Muscle layer of colon (tissue), 2 donors: ENCODE measurements around the gene B4GAT1.
A peak's percentile ranks its signal among the peaks of the same experiment; 100 is the strongest.
"Not testable (repeated sequence)": the region's sequence is repeated elsewhere in the genome, so short reads cannot be mapped to it uniquely, and the experiment has no call there.

Source experiments
- H3K27ac ChIP-seq: one replicate; pipeline ENCODE4 v1.7.0; 2013; ENCODE audit warnings: low read depth, mild to moderate bottlenecking, low read length, moderate library complexity
- H3K27me3 ChIP-seq, 2 donors: one replicate each; pipeline ENCODE4 v1.7.0; 2013; ENCODE audit warnings: low read length in 2 of 2, mild to moderate bottlenecking in 2 of 2; ENCODE audit not compliant: insufficient read depth in 2 of 2, control insufficient read depth in 1 of 2
- H3K36me3 ChIP-seq: one replicate; pipeline ENCODE4 v1.7.0; 2013; ENCODE audit warnings: mild to moderate bottlenecking, low read length; ENCODE audit not compliant: insufficient read depth
- H3K4me1 ChIP-seq: one replicate; pipeline ENCODE4 v1.7.0; 2013; ENCODE audit warnings: mild to moderate bottlenecking, low read length; ENCODE audit not compliant: insufficient read depth
- H3K4me3 ChIP-seq, 2 donors: one replicate each; pipeline ENCODE4 v1.7.0; 2013; ENCODE audit warnings: low read length in 2 of 2, low read depth in 1 of 2, mild to moderate bottlenecking in 1 of 2, moderate library complexity in 1 of 2
- H3K9ac ChIP-seq: one replicate; pipeline ENCODE4 v1.7.0; 2013; ENCODE audit warnings: low read length
- H3K9me3 ChIP-seq: one replicate; pipeline ENCODE4 v1.7.0; 2013; ENCODE audit warnings: mild to moderate bottlenecking, low read length
- donor health status: abdominal sarcoma.
- donor health status: Adenocarcinoma of cecum.

Gene B4GAT1

GRCh38 chr11:66347425-66348276 is at the start of gene B4GAT1:
B4GAT1 (minus strand) TSS chr11:66347629; CDS start chr11:66347545, 84 bp downstream.
- Histone ChIP-seq H3K9me3 (no peaks in the 10 kb centered on the region), H3K36me3 (no peaks in the 10 kb centered on the region), H3K4me1 (peaks cover 37% of the 10 kb centered on the region), H3K27ac (peak within 1 kb of the TSS; percentile 65), H3K27me3 (no peaks in the 10 kb centered on the region), H3K9ac (peak within 1 kb of the TSS; percentile 75), H3K4me3 (peak within 1 kb of the TSS; percentile 77 to 93)

- Histone ChIP-seq H3K27me3 (no peaks in the 10 kb centered on the region), H3K4me3 (no peak overlapping the region), H3K4me1 (no peaks in the 10 kb centered on the region), H3K9me3 (no peaks in the 10 kb centered on the region), H3K36me3 (no peaks in the 10 kb centered on the region), H3K27ac (no peak overlapping the region), H3K9ac (no peak overlapping the region)
These were observed 46.5 kb upstream of the B4GAT1 start for GRCh38 chr11:66393954-66394353.

GRCh38 chr11:66391322-66391721 is 43.9 kb upstream of the B4GAT1 start:
- H3K4me3 ChIP-seq, result no peak overlapping the region
- no peak overlapping the region for H3K27ac ChIP-seq
- peaks cover 3% of the 10 kb centered on the region for H3K4me1 ChIP-seq
- no peaks in the 10 kb centered on the region for H3K9me3 ChIP-seq
- no peaks in the 10 kb centered on the region for H3K27me3 ChIP-seq
- H3K36me3 ChIP-seq, result no peaks in the 10 kb centered on the region
- no peak overlapping the region for H3K9ac ChIP-seq

GRCh38 chr11:66388780-66389386 is 41.5 kb upstream of the B4GAT1 start:
- no peaks in the 10 kb centered on the region for H3K27me3 ChIP-seq
- H3K36me3 ChIP-seq, result no peaks in the 10 kb centered on the region
- no peak overlapping the region for H3K9ac ChIP-seq
- no peak overlapping the region for H3K4me3 ChIP-seq
- peaks cover 7% of the 10 kb centered on the region for H3K4me1 ChIP-seq
- H3K27ac ChIP-seq, result no peak overlapping the region
- H3K9me3 ChIP-seq, result no peaks in the 10 kb centered on the region

GRCh38 chr11:66386171-66387069 is 39.0 kb upstream of the B4GAT1 start:
- Histone ChIP-seq H3K9me3 (no peaks in the 10 kb centered on the region), H3K27ac (no peak overlapping the region), H3K36me3 (no peaks in the 10 kb centered on the region), H3K4me3 (peak overlapping the region in 1 of 2 donors; percentile 45), H3K4me1 (peaks cover 7% of the 10 kb centered on the region), H3K9ac (no peak overlapping the region), H3K27me3 (no peaks in the 10 kb centered on the region)

- not testable (repeated sequence) for H3K9me3 ChIP-seq, H3K27ac ChIP-seq, H3K36me3 ChIP-seq, H3K4me3 ChIP-seq, H3K27me3 ChIP-seq, H3K9ac ChIP-seq, H3K4me1 ChIP-seq
These were observed 36.9 kb upstream of the B4GAT1 start for GRCh38 chr11:66384316-66384715.

GRCh38 chr11:66380264-66380663 is 32.8 kb upstream of the B4GAT1 start:
- H3K36me3 ChIP-seq, H3K9ac ChIP-seq, H3K4me3 ChIP-seq, H3K9me3 ChIP-seq, H3K27me3 ChIP-seq, H3K4me1 ChIP-seq, H3K27ac ChIP-seq: not testable (repeated sequence)

- H3K4me3 ChIP-seq, H3K36me3 ChIP-seq, H3K27ac ChIP-seq, H3K9me3 ChIP-seq, H3K9ac ChIP-seq, H3K4me1 ChIP-seq: not testable (repeated sequence)
- H3K27me3 ChIP-seq, result peaks cover 18 to 41% of the 10 kb centered on the region in 2 donors
These were observed 26.4 kb upstream of the B4GAT1 start for GRCh38 chr11:66373690-66374287.

GRCh38 chr11:66373265-66373664 is 25.8 kb upstream of the B4GAT1 start:
- Histone ChIP-seq H3K27ac (no peak overlapping the region), H3K9ac (no peak overlapping the region), H3K27me3 (peaks cover 18 to 44% of the 10 kb centered on the region in 2 donors)

GRCh38 chr11:66371627-66372415 is 24.4 kb upstream of the B4GAT1 start, which contains the start of gene SLC29A2:
SLC29A2 (minus strand) TSS chr11:66371760; CDS start chr11:66371591, 169 bp downstream.
- Histone ChIP-seq H3K9me3 (no peaks in the 10 kb centered on the region), H3K27ac (no peak within 1 kb of the TSS), H3K4me3 (peak within 1 kb of the TSS; percentile 40 to 45), H3K36me3 (no peaks in the 10 kb centered on the region), H3K4me1 (peaks cover 6% of the 10 kb centered on the region), H3K27me3 (peaks cover 18 to 46% of the 10 kb centered on the region in 2 donors), H3K9ac (no peak within 1 kb of the TSS)

More at GRCh38 chr11:66373265-66373664, 25.8 kb upstream of the B4GAT1 start:
- Histone ChIP-seq H3K36me3 (no peaks in the 10 kb centered on the region), H3K9me3 (no peaks in the 10 kb centered on the region), H3K4me1 (peaks cover 6% of the 10 kb centered on the region), H3K4me3 (no peak overlapping the region)
